ENCODE data around the gene RUFY1.
"Not testable (repeated sequence)": the region's sequence is repeated elsewhere in the genome, so short reads cannot be mapped to it uniquely, and the experiment has no call there.

The RUFY1 gene

DNA sequence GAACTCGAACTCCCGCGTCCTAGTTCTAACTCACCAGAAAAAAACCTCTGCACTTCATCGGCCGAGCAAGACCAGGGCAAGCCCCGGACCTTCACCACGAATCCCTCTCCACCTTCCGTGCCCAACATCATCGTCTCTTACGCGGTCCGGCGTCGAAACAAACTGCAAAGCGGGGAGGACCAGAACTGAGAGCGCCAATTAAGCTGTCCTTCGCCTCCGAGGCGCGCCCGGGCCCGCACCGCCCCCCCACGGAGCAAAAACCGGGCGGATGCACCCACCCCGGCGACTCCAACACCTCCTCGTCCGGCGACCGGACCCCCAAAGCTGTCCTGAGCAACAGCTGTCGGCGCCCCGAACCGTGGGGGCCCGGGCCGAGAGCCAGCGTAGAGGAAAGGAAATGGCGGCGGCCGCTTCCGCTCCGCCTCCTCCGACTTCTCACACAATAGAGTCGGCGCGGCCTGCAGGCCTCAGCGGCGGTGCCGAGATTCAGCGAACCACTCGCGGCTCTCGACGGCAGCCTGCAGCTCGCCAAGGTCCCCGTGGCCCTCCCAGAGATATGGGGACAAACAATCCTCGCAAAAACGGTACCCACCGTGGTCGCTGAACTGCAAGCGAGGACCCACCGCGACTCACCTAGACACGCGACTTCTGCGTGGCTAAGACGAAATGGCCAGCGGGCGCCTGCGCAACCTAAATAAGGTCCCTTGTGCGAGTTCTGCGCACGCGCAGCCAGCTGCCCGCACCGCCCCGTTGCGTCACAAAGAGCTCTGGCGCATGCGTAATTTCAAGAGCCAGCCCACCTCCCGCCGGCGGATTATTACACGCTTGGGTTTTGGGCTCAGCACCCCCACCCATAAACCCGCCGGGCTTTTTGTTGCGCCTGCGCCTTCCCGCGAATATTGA, 72.9 kb downstream of the RUFY1 start, which contains the start of gene HNRNPH1:
Gene HNRNPH1, minus strand, starts transcription at position 669 of the 903 bp plus-strand sequence. Its CDS starts 538 bp downstream, at position 131.
- peak; percentile 99 for DNase-seq

GRCh38 chr5:179623906-179624741, 73.8 kb downstream of the RUFY1 start:
- peak; percentile 60 for DNase-seq

GRCh38 chr5:179624841-179625271, 74.5 kb downstream of the RUFY1 start:
- DNase-seq, result no peak

- DNase-seq, result not testable (repeated sequence)
Observed at GRCh38 chr5:179633501-179634369, 83.4 kb downstream of the RUFY1 start.

DNA sequence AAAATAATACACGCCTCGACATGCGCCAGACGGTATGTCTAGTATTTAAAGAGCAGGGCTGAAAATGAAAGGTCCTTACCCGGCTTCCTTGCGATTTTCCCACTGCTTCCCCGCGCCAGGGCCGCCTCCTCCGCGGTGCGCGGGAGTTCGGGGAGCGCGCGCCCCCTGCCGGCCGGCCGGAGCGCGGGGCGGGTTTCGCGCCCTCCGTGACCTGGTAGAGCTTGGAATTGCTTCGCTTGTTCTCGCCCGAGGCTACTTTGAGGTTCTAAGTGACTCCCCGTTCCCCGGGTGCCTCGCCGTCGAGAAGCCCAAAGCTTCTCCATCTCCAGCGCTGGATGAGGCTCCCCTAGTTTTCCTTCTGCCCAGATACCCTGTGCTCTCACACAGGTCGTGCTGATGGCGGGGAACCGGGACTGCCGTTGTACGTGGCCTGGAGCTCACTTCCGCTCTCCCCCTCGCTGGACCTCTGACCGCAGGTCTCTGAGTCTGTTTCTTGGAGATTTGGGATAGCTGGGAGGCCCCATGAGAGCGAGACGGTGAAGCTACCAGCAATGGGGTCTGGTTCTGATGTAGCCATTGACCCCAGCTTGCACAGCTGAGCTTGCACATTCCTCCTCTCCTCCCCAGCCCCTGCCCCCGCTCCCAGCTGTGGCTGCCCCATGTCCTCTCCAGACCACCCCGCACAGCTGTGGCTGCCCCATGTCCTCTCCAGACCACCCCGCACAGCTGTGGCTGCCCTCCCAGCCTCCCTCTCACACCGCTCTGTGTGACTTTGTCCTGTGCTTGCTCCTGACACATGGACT, 84.2 kb downstream of the RUFY1 start:
- DNase-seq, result not testable (repeated sequence)

DNA sequence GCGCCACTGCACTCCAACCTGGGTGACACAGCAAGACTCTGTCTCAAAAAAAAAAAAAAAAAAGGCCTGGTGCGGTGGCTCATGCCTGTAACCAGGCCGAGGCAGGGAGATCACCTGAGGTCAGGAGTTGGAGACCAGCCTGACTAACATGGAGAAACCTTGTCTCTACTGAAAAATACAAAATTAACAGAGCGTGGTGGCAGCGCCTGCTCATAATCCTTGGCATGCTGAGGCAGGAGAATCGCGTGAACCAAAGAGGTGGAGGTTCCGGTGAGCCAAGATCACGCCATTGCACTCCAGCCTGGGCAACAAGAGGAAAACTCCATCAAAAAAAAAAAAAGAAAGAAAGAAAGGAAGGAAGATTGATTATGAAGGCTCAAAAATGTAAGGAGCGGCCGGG, 88.9 kb downstream of the RUFY1 start:
- not testable (repeated sequence) for DNase-seq

GRCh38 chr5:179641745-179642144, 91.4 kb downstream of the RUFY1 start:
- not testable (repeated sequence) for DNase-seq

- DNase-seq, result not testable (repeated sequence)
Observed at GRCh38 chr5:179642626-179643025, 92.3 kb downstream of the RUFY1 start.

- not testable (repeated sequence) for DNase-seq
Observed at GRCh38 chr5:179643141-179643920, 93.0 kb downstream of the RUFY1 start.

- DNase-seq, result not testable (repeated sequence)
Observed at GRCh38 chr5:179644766-179645165, 94.4 kb downstream of the RUFY1 start.

GRCh38 chr5:179648410-179648809, 98.1 kb downstream of the RUFY1 start:
- no peak for DNase-seq

GRCh38 chr5:179649166-179649703, 98.9 kb downstream of the RUFY1 start:
- DNase-seq, result not testable (repeated sequence)

DNA sequence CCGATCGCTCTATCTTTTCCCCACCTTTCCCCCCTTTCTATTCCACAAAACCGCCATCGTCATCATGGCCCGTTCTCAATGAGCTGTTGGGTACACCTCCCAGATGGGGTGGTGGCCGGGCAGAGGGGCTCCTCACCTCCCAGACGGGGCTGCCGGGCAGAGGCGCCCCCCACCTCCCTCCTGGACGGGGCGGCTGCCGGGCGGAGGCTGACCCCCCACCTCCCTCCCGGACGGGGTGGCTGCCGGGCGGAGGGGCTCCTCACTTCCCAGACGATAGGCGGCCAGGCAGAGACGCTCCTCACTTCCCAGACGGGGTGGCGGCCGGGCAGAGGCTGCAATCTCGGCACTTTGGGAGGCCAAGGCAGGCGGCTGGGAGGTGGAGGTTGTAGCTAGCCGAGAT, 99.9 kb downstream of the RUFY1 start:
- not testable (repeated sequence) for DNase-seq

DNA sequence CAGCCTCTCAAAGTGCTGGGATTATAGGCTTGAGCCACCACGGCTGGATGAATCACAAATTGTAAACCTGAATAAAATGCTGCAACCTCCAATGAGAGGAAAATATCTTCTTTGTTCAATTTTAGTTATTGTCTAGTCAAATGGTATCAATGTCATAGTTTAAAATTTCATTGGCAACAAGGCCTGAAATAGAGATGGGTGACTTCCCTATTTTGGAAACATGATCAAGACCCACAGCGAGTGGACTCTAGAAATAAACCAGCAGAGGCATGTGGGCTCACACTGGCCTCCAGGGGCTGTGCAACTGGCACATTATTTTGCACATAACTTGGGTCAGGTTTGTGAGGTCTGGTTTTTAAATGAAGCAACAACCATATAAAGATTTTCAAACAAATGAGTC, 102.8 kb downstream of the RUFY1 start:
- DNase-seq, result not testable (repeated sequence)

- not testable (repeated sequence) for DNase-seq
Observed at GRCh38 chr5:179657302-179658178, 107.2 kb downstream of the RUFY1 start.

DNA sequence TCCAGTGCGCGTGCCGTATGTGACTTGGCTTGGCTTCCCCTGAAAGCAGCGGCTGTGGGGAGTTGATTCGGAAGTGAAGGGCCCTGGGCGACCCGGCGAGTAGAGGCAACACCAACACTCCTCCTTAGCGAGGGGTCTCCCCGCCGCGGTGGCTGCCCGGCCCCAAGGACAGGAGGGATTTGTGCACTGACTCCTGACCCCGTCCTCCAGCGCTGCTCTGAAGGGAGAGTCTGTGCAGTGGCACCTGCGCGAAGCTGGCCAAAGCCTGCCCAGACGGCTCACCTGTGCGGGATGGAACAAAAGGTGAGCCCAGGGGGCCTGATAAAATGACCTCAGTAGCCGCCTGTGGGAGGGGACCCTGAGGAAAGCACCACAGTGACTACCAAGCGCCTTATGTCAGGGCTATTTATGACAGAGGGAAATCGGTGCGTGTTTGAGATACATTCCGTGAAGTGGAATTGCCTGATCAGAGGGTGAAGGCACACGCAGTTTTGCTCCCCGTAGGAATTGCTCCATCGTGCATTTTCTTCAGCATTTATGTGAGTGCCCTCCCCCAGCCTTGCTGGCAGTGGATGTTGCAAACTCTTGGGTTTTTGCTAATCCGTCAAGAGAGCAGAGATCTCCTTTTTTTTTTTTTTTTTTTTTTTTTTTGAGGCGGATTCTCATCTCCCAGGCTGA, 108.0 kb downstream of the RUFY1 start:
- DNase-seq, result not testable (repeated sequence)
